ENCODE data around the gene SYT17. TPM values are rescaled to one million over a fixed set of nuclear protein-coding genes. Genes with fewer than 3 reads are reported as not detected.

The SYT17 gene
- total RNA-seq, 3 donors from 2014 or later, result 1.9 to 11.9 (median 5.2) TPM

- no peak for DNase-seq (ENCODE audit: low spot score in 2 of 2)
- no peak for TF ChIP-seq CTCF (IDR thresholded peaks at IDR 0.05)
- TF ChIP-seq POLR2A (IDR thresholded peaks at IDR 0.05), result no peak
- no peak for TF ChIP-seq POLR2AphosphoS5 (IDR thresholded peaks at IDR 0.05)
- no peak overlapping the region for H3K27ac ChIP-seq
- no peaks in the 10 kb centered on the region for H3K9me3 ChIP-seq
- H3K27me3 ChIP-seq, result no peaks in the 10 kb centered on the region
- H3K4me3 ChIP-seq, result no peak overlapping the region
- H3K36me3 ChIP-seq, result no peaks in the 10 kb centered on the region
- intact Hi-C loops (cut with DNase I; ENCODE audit: low total_unique reads), result no loop called here
- no peaks in the 10 kb centered on the region for H3K4me1 ChIP-seq
Measured at GRCh38 chr16:19177111-19177739, 9.2 kb downstream of the SYT17 start.

DNA sequence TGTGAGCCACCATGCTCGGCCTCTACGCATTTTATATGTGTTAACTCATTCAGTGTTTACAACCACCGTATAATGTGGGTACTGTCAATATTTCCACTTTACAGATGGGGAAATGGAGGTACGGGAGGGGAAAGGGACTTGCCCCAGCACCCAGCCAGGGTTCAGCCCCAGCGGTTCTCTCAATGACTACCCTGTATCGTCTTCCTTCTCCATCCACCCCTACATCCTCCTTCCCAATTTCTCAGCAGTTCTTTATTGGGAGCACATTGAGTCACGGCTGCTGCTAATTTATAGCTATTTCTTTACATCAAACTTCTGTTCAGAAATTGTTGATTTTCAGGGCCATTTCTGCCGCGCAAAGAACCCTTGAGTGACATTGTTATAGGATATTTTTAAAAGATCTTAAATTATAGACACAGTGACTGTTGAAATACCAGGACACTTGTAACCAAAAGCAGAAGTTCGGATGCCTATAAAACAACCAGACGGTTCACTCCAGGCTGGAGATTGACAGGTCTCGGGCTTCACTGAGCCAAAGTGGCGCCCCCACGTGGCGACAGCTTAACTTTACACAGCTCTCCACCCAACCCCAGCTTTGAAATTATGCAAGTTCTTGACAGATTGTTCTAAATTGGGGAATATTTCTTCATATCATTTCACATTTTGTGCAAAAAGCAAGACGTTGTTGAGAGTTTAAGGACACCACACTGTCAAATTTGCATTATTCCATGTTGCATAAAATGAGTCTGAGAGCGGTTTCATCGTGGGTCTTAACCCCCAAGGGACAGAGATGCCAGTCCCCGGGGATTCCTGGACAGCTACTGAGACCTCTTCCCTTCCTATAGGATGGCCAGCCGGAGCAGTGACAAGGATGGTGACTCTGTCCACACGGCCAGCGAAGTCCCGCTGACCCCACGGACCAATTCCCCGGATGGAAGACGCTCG lies 11.8 kb downstream of the SYT17 start:
- Histone ChIP-seq H3K27ac (no peak overlapping the region), H3K4me3 (no peak overlapping the region), H3K27me3 (no peaks in the 10 kb centered on the region), H3K9me3 (no peaks in the 10 kb centered on the region), H3K36me3 (no peaks in the 10 kb centered on the region), H3K4me1 (no peaks in the 10 kb centered on the region)
- intact Hi-C loops (cut with DNase I; ENCODE audit: low total_unique reads), result no loop called here
- DNase-seq (ENCODE audit: low spot score in 2 of 2), result no peak
- no peak for TF ChIP-seq POLR2AphosphoS5 (IDR thresholded peaks at IDR 0.05)
- peak in 2 of 3 donors; percentile 18 to 47 for TF ChIP-seq CTCF (IDR thresholded peaks at IDR 0.05)

DNA sequence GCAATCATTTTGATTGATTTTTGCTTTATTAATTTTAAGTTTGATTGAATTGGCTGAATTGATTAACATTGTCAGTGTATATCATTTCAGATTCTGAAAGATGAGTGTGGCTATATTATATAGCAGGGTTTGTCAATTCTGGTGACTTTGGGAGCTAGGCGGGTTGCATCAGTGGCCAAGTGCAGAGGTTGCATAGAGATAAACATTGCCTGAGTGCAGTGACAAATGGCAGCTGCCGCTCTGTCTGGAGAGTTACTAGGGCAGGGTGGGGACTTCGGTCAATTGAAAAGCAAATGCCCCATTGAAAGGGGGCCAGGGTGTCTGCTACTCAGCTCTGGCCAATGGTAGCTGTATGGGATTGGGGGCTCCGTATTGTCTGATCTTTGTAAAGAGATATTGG lies 12.7 kb downstream of the SYT17 start:
- Histone ChIP-seq H3K27me3 (no peaks in the 10 kb centered on the region), H3K27ac (no peak overlapping the region), H3K4me3 (no peak overlapping the region), H3K4me1 (no peaks in the 10 kb centered on the region), H3K9me3 (no peaks in the 10 kb centered on the region), H3K36me3 (no peaks in the 10 kb centered on the region)
- intact Hi-C loops (cut with DNase I; ENCODE audit: low total_unique reads), result no loop called here
- DNase-seq (ENCODE audit: low spot score in 2 of 2), result no peak
- TF ChIP-seq POLR2AphosphoS5 (IDR thresholded peaks at IDR 0.05), result no peak
- TF ChIP-seq POLR2A (IDR thresholded peaks at IDR 0.05), result no peak
- no peak for TF ChIP-seq CTCF (IDR thresholded peaks at IDR 0.05)

GRCh38 chr16:19182481-19182880 lies 14.4 kb downstream of the SYT17 start:
- no peak overlapping the region for H3K27ac ChIP-seq
- no peaks in the 10 kb centered on the region for H3K4me1 ChIP-seq
- no peak overlapping the region for H3K4me3 ChIP-seq
- H3K9me3 ChIP-seq, result no peaks in the 10 kb centered on the region
- intact Hi-C loops (cut with DNase I; ENCODE audit: low total_unique reads), result no loop called here
- no peaks in the 10 kb centered on the region for H3K36me3 ChIP-seq
- H3K27me3 ChIP-seq, result no peaks in the 10 kb centered on the region
- no peak for DNase-seq (ENCODE audit: low spot score in 2 of 2)
- no peak for TF ChIP-seq CTCF (IDR thresholded peaks at IDR 0.05)
- TF ChIP-seq POLR2A (IDR thresholded peaks at IDR 0.05), result no peak
- TF ChIP-seq POLR2AphosphoS5 (IDR thresholded peaks at IDR 0.05), result no peak

- H3K27ac ChIP-seq, result no peak overlapping the region
- H3K9me3 ChIP-seq, result no peaks in the 10 kb centered on the region
- no peaks in the 10 kb centered on the region for H3K27me3 ChIP-seq
- no peaks in the 10 kb centered on the region for H3K4me1 ChIP-seq
- no peak overlapping the region for H3K4me3 ChIP-seq
- no peak for DNase-seq (ENCODE audit: low spot score in 2 of 2)
- TF ChIP-seq POLR2A (IDR thresholded peaks at IDR 0.05), result no peak
- TF ChIP-seq POLR2AphosphoS5 (IDR thresholded peaks at IDR 0.05), result no peak
- TF ChIP-seq CTCF (IDR thresholded peaks at IDR 0.05), result no peak
- intact Hi-C loops (cut with DNase I; ENCODE audit: low total_unique reads), result no loop called here
- H3K36me3 ChIP-seq, result no peaks in the 10 kb centered on the region
Measured at GRCh38 chr16:19183187-19183586, 15.1 kb downstream of the SYT17 start.
